KMS-11 (cell line): ENCODE measurements around the gene NEK8.

Experiments
- H2AFZ ChIP-seq: fragments of 200-600 bp; sonication (generic); 2 replicates; pipeline ENCODE4 v1.6.1; 2016; ENCODE audit warnings: antibody characterized with exemption, mixed run types, low read depth
- H3K27ac ChIP-seq: fragments of 200-600 bp; sonication (generic); 2 replicates; pipeline ENCODE4 v1.6.1; 2016; ENCODE audit warnings: mild to moderate bottlenecking, mixed run types
- H3K27me3 ChIP-seq: fragments of 200-600 bp; sonication (generic); 2 replicates; pipeline ENCODE4 v1.6.1; 2017; ENCODE audit warnings: mild to moderate bottlenecking, low read depth, mixed run types, moderate library complexity; ENCODE audit not compliant: insufficient read depth
- H3K36me3 ChIP-seq: fragments of 200-600 bp; sonication (generic); 2 replicates; pipeline ENCODE4 v1.6.1; 2017; ENCODE audit warnings: mild to moderate bottlenecking, mixed run types; ENCODE audit not compliant: insufficient read depth
- H3K4me1 ChIP-seq: fragments of 200-600 bp; sonication (generic); 2 replicates; pipeline ENCODE4 v1.6.1; 2016; ENCODE audit warnings: mild to moderate bottlenecking, low read depth, mixed run types; ENCODE audit not compliant: poor library complexity, severe bottlenecking
- H3K4me2 ChIP-seq: fragments of 200-600 bp; sonication (generic); 2 replicates; pipeline ENCODE4 v1.7.0; 2016; ENCODE audit warnings: mild to moderate bottlenecking, mixed run types
- H3K4me3 ChIP-seq: fragments of 200-600 bp; sonication (generic); IDR thresholded peaks from 2 replicates; pipeline ENCODE4 v1.6.1; 2017; ENCODE audit warnings: low read depth, low read length, mixed read lengths; ENCODE audit not compliant: insufficient read depth
- H3K79me2 ChIP-seq: fragments of 200-600 bp; sonication (generic); 2 replicates; pipeline ENCODE4 v1.6.1; 2016; ENCODE audit warnings: low read depth, mixed run types; ENCODE audit not compliant: insufficient read depth
- H3K9ac ChIP-seq: fragments of 200-600 bp; sonication (generic); 2 replicates; pipeline ENCODE4 v1.6.1; 2016; ENCODE audit warnings: mild to moderate bottlenecking, mixed run types
- H4K20me1 ChIP-seq: fragments of 200-600 bp; sonication (generic); 2 replicates; pipeline ENCODE4 v1.6.1; 2016; ENCODE audit warnings: mild to moderate bottlenecking, mixed run types; ENCODE audit not compliant: insufficient read depth
- TF ChIP-seq, protein P1 (sequence below): fragments of 200-600 bp; sonication (generic); conservative IDR thresholded peaks from 2 replicates; pipeline ENCODE4 v1.6.1; 2017; ENCODE audit warnings: low read depth, mild to moderate bottlenecking, antibody characterized with exemption, low read length, moderate library complexity, mixed read lengths

The NEK8 gene

DNA sequence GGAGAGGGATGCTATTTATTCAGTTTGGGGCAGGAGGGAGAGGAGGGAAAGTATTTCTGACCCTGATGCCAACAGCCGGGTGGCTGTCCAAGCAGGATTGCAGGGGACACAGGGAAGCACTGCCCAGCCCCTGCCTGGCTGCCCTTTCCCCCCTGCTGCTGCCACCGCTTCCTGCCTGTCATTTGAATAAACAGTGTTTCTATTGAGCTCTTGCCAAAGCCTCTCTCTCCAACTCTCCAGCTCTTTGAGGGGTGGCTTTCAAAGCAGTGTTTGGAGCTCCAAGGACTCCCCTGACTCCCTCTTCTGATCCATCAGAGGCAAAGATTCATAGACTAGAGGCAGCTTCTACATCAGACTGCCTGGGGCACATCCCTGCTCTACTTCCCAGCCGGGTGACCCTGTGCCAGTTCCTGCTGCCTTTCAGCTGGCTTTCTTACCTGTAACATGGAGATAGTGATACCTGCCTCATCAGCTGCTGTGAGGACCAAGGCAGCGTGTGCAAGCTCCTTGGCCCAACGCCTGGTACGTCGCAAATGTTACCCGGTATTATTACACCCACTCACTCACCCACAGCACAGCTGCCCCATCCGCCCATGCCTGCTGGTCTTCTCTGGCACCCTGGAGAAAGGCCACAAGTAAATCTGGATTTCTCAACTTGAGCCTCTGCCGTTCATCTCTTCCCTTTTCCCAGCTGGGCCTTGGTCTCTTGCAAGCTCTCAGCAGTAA, 26.4 kb upstream of the NEK8 start:
- TF ChIP-seq, protein P1, sequence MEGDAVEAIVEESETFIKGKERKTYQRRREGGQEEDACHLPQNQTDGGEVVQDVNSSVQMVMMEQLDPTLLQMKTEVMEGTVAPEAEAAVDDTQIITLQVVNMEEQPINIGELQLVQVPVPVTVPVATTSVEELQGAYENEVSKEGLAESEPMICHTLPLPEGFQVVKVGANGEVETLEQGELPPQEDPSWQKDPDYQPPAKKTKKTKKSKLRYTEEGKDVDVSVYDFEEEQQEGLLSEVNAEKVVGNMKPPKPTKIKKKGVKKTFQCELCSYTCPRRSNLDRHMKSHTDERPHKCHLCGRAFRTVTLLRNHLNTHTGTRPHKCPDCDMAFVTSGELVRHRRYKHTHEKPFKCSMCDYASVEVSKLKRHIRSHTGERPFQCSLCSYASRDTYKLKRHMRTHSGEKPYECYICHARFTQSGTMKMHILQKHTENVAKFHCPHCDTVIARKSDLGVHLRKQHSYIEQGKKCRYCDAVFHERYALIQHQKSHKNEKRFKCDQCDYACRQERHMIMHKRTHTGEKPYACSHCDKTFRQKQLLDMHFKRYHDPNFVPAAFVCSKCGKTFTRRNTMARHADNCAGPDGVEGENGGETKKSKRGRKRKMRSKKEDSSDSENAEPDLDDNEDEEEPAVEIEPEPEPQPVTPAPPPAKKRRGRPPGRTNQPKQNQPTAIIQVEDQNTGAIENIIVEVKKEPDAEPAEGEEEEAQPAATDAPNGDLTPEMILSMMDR, result no peak
- Histone ChIP-seq H3K4me1 (no peaks in the 10 kb centered on the region), H3K27ac (no peak overlapping the region), H2AFZ (no peak overlapping the region), H3K4me2 (no peak overlapping the region), H3K4me3 (no peak overlapping the region), H3K79me2 (no peaks in the 10 kb centered on the region), H3K36me3 (peaks cover 7% of the 10 kb centered on the region; the same call in 1 of the 2 replicates), H3K27me3 (no peaks in the 10 kb centered on the region), H4K20me1 (no peaks in the 10 kb centered on the region), H3K9ac (no peak overlapping the region)

DNA sequence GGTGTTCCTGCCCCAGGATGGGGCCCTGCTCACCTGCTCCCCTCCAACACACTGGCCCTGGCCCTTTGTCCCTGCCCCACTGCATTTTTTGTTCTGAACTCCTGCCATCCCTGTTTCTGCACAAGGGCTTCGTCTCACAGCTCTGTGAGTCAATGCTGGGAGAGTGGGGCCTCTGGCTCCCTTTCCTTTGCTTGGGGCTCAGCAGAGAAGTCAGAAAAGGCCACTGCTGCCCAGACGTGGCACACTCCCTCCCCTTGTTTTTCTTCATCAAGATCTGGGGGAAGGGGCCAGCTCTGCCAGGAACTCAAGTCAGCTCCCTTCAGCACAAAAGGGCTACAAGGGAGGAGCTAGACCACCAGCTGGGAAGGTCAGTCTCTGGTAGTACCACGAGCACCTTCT, 25.8 kb upstream of the NEK8 start:
- Histone ChIP-seq H3K4me2 (no peak overlapping the region), H3K9ac (no peak overlapping the region), H3K36me3 (peaks cover 4% of the 10 kb centered on the region; the same call in 1 of the 2 replicates)

DNA sequence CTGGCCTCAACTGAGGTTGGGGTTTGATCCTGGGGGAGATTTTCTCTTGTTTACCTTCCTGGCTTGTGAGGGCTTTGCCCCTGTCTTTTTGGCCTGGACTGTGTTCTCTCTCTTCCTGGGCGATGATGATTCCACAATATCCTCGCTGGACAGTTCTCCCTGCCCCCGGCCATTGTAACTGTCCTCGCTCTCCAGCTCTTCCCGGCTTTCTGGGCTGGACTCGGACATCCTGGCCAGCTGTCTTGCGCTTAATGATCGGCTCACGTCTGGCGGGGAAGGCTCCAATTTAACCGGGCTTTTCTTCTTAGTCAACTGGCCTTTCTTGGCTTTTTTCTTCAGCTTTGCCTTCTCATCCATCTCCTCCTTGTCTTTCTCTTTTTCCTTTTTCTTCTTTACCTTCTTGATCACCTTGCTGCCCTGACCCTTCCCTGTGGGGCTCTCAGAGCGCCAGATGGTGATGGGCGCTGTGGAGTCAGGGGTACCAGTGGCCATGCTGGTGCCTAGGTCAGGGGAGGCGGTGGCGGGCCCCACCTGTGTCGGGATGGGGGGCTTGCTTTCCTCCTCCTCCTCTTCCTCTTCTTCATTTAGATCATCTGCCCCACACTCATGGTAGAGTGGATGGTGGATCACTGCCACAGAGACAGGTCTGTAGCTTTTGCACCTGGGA, 24.9 kb upstream of the NEK8 start:
- H4K20me1 ChIP-seq, result no peaks in the 10 kb centered on the region
- no peaks in the 10 kb centered on the region; the same call in 1 of the 2 replicates for H3K36me3 ChIP-seq
- no peak overlapping the region for H3K27ac ChIP-seq
- H3K9ac ChIP-seq, result no peak overlapping the region
- no peaks in the 10 kb centered on the region for H3K79me2 ChIP-seq
- H3K4me3 ChIP-seq, result no peak overlapping the region
- H3K27me3 ChIP-seq, result no peaks in the 10 kb centered on the region
- TF ChIP-seq, protein P1, result no peak
- no peaks in the 10 kb centered on the region for H3K4me1 ChIP-seq
- H2AFZ ChIP-seq, result no peak overlapping the region
- H3K4me2 ChIP-seq, result no peak overlapping the region

More for the DNA sequence above, 25.8 kb upstream of the NEK8 start:
- TF ChIP-seq, protein P1, result no peak
- Histone ChIP-seq H3K27me3 (no peaks in the 10 kb centered on the region), H3K4me3 (no peak overlapping the region), H3K27ac (no peak overlapping the region), H2AFZ (no peak overlapping the region), H3K79me2 (no peaks in the 10 kb centered on the region), H4K20me1 (no peaks in the 10 kb centered on the region), H3K4me1 (no peaks in the 10 kb centered on the region)

DNA sequence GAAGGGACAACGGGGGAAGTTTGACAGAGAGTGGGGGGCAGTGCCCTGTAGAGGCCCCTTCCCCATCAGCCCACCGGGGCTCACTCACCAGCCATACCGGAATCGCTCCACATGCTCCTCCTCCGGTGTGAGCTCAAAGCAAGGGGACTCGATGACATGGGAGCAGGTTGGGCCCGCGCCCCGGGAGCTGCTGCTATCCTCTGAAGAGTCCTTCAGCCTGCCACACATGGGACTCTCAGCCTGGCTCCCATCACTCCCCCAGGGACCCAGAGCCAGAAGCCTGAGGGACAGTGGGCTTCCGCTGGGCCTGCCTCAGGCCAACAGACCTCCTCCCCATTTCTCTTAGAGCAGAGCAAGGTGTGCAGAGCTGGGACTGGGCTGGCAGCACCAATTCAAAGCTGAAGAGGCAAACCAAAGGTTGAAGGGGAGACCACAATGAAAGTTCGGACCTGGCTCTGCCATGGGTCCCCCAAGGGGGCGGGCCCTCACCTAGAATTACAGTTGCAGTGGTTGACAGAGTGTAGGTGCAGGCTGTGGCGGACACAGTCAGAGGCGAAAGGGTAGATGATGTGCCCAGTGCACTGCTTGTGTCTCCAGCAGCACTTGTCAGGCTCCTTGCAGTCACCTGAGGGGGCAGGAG, 24.2 kb upstream of the NEK8 start:
- H2AFZ ChIP-seq, result no peak overlapping the region
- H4K20me1 ChIP-seq, result no peaks in the 10 kb centered on the region
- no peaks in the 10 kb centered on the region for H3K79me2 ChIP-seq
- H3K4me1 ChIP-seq, result no peaks in the 10 kb centered on the region
- H3K36me3 ChIP-seq, result no peaks in the 10 kb centered on the region; the same call in 1 of the 2 replicates
- H3K27me3 ChIP-seq, result no peaks in the 10 kb centered on the region
- no peak overlapping the region for H3K9ac ChIP-seq
- H3K4me3 ChIP-seq, result no peak overlapping the region
- no peak overlapping the region for H3K27ac ChIP-seq
- no peak overlapping the region for H3K4me2 ChIP-seq
- TF ChIP-seq, protein P1, result no peak
